Fibroblast of skin of back (primary cell): ENCODE measurements around the gene ITPA.
"Not testable (repeated sequence)": the region's sequence is repeated elsewhere in the genome, so short reads cannot be mapped to it uniquely, and the experiment has no call there.

Experiments
- DNase-seq: peaks from one replicate; pipeline ENCODE4 v3.0.0-alpha.2; 2013

ITPA gene

DNA sequence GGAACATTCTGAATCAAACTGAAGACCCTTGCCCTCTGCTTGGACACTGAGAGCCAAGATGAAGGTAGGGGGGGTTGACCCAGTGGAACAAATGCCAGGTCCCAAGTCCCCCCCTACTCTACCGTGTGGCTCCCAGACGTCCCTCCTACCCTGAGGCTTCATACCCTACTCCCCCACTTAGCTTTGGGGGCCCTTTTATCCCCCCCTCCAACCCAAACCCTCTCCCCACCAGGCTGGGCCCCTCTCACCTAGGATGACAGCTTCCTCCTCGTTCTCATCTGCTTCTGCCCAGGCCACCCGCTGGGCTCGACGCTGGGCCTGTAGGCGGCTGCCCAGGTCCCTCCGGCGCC is 6.4 kb upstream of the ITPA start:
- DNase-seq, result no peak

GRCh38 chr20:3203315-3204123 is 5.8 kb upstream of the ITPA start:
- peak; percentile 28 for DNase-seq

GRCh38 chr20:3204124-3204794 is 5.0 kb upstream of the ITPA start, which contains the start of gene DDRGK1:
DDRGK1 (minus strand) TSS chr20:3204682; CDS start chr20:3204627, 55 bp downstream.
- peak; percentile 77 for DNase-seq

DNA sequence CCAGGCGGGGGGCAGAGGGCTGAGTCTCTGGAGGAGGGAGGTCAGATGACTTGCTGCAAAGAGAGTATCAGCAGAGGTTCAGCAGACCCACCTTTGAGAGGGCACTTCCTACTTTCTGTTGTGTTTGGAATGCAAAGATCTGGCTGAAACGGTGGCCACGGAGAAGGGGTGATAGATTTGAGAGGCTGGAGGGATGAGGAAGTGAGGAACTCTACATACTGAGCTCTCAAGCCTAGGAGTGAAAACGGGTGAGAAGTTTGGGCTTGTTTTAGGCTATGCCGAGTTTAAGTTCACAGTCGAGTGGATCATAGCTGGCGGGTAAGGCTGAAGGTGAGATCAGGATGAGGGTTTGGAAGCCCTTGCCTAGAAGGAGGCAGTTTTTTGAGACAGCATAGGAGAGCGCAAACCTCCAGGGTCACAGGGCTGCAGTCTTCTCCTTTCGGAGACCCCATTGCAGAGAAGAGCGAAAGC is 477 bp upstream of the ITPA start:
- DNase-seq, result no peak

GRCh38 chr20:3209946-3210317 is 634 bp downstream of the ITPA start:
- DNase-seq, result peak; percentile 8

DNA sequence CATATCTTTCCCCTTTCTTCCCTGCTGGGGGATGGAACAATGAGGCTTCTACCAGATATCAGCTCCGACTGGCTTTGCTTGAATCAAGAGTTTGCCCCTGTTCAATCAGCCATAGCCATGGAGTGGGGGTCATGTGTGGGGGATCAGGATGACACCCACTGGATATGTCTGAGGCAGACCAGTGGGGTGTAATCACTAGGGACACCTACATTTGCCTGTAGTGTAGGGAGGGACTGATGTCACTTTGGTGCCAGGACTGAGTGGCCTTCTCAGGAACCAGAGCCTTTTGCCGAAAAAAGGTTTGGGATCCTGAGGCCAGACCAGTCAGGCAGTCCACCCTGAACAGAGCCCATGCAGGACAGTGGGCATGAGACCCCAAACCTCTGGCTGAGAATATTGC is 1.0 kb downstream of the ITPA start:
- DNase-seq, result no peak

DNA sequence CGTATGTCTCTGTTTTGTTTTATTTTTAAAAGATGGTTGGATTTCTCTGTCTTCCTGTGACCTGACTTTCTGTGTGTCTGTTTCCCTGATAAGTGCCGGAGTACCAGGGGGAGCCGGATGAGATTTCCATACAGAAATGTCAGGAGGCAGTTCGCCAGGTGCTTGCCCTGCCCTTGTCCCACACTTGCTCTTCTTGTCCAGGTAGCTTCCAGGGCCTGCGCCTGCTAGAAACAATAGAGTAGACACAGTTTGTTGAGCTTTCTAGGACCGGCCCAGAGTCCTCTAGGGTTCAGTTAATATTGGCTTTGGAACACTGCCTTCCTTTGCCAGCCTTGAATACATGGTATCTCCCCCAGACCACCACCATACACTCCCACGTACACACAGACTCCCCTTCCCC is 3.9 kb downstream of the ITPA start:
- DNase-seq, result no peak

GRCh38 chr20:3215359-3215917 is 6.1 kb downstream of the ITPA start:
- DNase-seq, result not testable (repeated sequence)

DNA sequence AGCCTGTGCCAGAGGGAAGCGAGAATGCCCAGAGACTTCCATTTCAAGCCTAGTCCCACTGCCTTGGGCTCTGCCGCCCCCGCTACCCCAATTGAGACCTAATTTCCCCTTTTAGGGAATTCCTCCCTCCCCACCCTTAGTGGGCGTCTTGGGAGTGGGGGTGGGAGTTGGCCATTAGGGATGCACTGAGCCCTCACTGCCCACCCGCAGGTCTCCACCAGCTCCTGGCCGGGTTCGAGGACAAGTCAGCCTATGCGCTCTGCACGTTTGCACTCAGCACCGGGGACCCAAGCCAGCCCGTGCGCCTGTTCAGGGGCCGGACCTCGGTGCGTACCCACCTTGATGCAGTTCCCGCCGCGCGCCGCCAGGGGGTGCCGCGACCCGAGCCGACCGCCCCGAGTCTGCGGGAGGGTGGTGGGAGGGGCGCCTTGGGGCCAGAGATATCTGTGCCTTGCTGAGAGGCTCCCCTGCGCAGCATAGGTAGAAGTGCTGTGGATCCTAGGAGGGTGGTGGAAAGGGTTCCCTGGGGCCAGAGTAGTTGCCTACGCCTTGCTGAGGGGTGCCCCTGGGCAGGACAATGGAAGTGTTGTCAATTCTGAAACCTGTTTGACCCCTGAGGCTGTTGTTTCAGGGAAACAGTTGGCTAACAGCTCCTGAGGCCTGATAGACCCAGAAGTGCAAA is 9.2 kb downstream of the ITPA start:
- DNase-seq, result peak; percentile 40

GRCh38 chr20:3221398-3222226 is 12.3 kb downstream of the ITPA start:
- DNase-seq, result no peak

DNA sequence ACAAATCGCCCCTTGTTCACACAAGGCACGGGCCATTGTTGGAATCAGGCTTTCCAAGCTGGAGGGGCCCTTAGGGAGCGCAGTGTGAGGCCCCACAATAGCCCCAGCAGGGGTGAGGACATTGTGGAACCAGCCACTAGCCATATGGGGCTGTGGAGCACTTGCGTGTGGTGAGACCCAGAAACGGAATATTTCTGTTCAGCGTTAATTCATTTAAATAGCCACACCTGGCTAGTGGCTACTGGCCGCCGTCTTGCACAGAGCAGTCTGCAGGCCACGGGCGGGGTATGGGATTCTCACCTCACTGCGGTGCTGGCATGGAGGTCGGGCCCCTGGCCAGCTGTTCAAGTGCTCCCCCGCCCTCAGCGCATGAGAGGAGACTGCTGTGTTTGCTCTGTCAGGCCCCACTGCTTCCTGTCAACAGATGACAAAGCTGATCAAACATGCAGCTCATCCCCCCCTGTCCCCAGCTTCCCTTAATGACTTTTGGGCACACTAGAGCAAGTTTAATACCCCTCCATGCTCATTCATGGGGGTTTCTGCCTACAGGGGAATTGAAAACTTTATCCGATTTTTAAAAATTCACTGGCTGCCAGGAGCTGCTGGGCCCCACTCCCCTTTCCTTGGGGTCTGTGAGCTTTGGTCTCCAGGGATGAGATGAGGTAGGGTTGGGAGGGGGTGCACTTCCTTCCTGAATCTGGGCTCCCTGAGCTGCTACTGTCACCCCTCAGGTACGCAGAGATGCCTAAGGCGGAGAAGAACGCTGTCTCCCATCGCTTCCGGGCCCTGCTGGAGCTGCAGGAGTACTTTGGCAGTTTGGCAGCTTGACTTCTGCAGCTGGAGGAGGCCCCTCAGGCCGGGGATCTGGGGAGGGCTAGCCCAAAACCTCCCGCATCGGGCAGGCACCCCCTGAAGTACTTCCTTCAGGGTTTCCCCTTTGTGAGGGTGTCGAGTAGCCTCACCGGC is 13.6 kb downstream of the ITPA start:
- DNase-seq, result peak; percentile 51

DNA sequence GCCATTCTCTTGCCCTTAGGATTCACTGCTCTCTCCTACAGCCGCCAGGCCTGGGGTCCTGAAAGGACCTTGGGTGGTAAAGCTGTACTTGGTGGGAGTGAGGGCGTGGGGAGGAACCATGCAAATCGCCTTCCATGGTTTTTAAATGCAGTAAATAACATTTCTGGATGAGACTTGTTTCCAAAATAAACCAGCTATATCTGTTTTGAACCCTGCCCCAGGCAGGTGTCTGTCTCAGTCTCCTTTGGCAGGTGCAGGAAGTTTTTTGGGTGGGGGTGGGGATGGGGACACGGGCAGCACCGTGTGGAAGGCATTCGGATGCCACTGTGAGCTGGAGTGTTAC is 14.3 kb downstream of the ITPA start:
- DNase-seq, result no peak

GRCh38 chr20:3223994-3224680 is 14.8 kb downstream of the ITPA start:
- no peak for DNase-seq

- no peak for DNase-seq
These were observed 15.6 kb downstream of the ITPA start for GRCh38 chr20:3224681-3225421.

DNA sequence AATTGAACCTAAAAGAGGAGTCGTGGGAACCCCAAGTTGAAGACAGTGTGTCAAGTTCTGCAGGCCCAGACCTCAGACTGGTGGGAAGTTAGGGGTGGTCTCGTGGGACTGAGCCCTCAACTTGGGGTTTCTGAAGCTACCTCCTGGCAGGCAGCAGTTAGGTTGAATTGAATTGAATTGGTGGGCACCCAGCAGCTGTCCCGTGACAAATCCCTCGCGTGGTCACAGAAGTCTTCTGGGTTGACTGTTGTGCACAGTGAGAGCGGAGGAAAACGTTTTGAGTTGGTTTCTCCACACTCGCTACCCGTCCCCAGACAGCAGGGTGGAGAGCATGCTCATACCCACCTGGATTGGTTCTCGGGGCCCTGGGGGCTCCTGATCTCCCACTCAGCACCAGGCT is 16.8 kb downstream of the ITPA start:
- no peak for DNase-seq

DNA sequence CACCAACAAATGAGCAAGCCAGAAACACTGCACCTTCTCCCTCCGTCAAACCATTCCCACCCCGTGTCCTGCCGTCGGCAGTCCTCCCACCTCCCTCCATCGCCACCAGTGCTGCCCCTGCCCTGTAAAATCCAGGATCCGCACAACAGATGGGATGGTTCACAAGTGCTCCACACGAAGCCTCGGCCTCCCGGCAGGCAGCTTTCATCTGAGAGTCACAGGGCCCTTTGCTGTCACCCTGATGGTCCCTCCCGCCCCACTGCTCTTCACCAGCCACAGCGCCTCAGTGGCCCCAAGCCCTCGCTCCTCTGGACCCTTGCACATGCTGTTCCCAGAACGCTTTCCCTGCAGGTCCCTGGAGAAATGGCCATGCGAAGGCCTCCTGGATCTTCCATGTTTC is 17.6 kb downstream of the ITPA start:
- no peak for DNase-seq

DNA sequence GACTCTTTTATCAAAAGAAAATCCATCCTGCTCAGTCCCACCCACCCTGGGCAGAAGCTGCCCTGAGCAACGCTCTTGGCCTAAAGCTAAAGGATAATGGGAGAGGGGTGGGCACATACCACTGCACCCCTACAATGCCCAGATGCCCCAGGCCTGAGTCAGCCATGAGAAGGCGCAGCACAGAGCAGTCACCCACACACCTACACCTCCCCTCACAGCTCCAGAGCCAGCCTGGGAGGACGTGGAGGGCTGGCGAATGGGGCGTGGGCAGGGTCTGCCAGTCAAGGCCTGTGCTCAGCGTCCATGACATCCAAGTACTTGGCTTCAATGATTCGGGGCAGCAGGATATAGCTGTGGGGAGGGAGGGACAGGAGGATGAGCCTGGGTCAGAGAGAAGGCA is 18.2 kb downstream of the ITPA start:
- no peak for DNase-seq

DNA sequence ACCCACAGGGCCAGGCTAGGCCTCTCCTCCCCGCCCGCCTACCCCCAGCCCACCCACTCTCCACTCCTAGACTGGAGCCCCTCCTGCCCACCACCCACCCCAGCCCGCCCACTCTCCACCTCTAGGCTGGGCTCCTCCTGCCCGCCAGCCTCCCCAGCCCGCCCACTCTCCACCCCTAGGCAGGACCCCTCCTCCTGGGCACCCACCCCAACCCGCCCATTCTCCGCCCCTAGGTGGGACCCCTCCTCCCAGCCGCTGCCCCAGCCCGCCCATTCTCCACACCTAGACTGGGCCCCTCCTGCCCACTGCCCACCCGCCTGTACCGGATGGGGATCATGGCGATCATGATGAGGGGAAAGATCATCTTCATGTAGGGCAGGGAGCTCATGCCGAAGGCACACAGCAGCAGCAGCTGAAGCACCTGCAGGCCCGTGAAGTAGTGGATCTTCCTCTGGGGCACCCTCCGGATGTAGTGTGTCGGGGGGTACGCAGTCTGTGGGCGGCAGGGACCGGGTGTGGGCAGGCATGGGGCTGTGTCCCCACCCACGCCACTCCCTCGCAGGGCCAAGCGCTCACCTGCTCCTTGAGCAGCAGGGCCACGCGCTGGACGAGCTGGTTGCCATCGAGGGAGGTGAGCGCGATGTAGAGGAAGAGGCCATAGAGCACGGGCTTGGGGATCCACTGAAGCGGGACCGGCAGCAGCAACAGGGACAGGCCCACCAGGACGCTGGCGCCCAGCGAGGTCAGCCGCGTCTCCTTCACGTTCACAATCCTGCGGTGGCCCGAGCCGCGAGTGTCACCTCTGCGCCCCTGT is 18.8 kb downstream of the ITPA start:
- DNase-seq, result no peak

DNA sequence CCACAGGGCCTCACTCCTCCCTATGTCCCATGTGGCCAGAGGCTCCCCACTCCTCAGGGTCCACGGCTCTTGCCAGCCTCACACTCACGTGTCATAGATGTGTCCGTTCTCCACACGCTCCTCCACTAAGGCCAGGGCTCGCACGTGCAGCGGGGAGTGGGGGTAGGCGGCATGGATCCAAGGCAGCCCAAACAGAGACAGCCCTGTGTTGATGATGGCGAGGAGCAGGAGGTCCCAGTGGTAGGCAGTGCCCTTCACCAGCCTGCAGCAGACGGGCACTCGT is 19.4 kb downstream of the ITPA start:
- no peak for DNase-seq
